Measurements from ENCODE around the gene RFX2.
"Not testable (repeated sequence)": the region's sequence is repeated elsewhere in the genome, so short reads cannot be mapped to it uniquely, and the experiment has no call there.

Gene RFX2

DNA sequence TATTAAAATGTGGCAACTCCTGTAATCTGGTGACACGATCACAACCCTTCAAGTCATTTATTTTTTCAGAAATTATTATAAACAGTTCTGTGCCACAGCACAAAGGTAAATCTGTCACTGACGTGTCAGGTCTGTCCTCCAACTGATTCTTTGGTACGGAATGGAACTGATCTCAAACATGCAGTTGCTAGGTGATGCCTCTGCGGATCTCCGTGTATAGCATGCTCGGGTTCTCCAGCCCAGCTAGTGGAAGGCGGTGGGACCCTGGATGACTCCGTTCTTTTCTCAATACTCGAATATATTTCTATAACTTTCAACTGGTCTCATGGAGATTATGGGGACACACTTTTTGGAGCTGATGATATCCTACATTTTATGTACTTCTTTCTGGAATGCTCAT, 143.4 kb downstream of the RFX2 start:
- no peak for DNase-seq (ENCODE audit: insufficient read length)
- TF ChIP-seq TAF1 (IDR thresholded peaks at IDR 0.05; ENCODE audit: borderline replicate concordance, low read depth, low read length) (no peak), POLR2A (IDR thresholded peaks at IDR 0.05; ENCODE audit: low read depth, low read length) (no peak), POLR2AphosphoS5 (IDR thresholded peaks at IDR 0.05; ENCODE audit: low read depth, low read length) (no peak)
- no peak for FAIRE-seq

DNA sequence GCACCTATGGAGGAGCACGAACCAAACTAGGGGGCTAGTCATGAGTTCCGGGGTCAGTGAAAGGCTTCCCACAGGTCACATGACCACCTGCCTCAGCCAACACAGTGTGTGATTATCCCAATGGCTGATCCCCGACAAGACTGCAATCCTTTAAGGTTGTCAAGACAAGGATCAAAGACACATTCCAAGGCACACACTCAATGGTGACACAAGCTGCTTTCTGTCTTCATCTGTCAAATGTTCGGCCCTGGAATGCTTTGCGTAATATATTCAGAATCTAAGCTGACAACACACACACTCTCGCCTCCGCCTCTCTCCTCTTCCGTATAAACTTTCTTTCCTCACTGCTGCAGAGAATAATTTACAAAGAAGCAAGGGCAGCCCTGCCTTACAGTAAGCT, 144.1 kb downstream of the RFX2 start:
- FAIRE-seq (no peak), DNase-seq (ENCODE audit: insufficient read length) (no peak)
- TF ChIP-seq POLR2A (IDR thresholded peaks at IDR 0.05; ENCODE audit: low read depth, low read length) (no peak), POLR2AphosphoS5 (IDR thresholded peaks at IDR 0.05; ENCODE audit: low read depth, low read length) (no peak), TAF1 (IDR thresholded peaks at IDR 0.05; ENCODE audit: borderline replicate concordance, low read depth, low read length) (no peak)

GRCh38 chr19:5964816-5965565, 145.3 kb downstream of the RFX2 start:
- TF ChIP-seq POLR2AphosphoS5 (IDR thresholded peaks at IDR 0.05; ENCODE audit: low read depth, low read length) (no peak), TAF1 (IDR thresholded peaks at IDR 0.05; ENCODE audit: borderline replicate concordance, low read depth, low read length) (no peak), POLR2A (IDR thresholded peaks at IDR 0.05; ENCODE audit: low read depth, low read length) (no peak)
- DNase-seq (ENCODE audit: insufficient read length), result no peak
- FAIRE-seq, result no peak

DNA sequence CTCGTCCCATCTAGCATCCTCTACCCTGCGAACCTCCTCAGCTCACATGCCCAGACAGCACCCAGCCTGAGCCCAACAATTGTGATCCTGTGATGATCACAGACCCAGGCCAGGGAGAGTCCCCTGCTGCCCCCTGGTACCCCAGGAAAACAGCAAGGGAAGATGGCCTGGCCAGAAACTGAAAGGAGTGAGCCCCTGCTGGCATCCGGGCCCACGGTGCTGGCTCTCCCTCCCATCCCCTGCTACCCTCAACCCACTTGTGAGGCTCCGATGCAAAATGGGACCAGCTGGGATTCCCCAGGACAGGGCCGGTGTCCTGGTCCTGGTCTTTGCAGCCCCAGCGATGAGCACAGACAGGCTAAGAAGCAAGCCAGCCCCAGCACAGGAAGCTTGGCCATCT, 146.4 kb downstream of the RFX2 start:
- no peak for FAIRE-seq
- TF ChIP-seq POLR2AphosphoS5 (IDR thresholded peaks at IDR 0.05; ENCODE audit: low read depth, low read length) (no peak), TAF1 (IDR thresholded peaks at IDR 0.05; ENCODE audit: borderline replicate concordance, low read depth, low read length) (no peak), POLR2A (IDR thresholded peaks at IDR 0.05; ENCODE audit: low read depth, low read length) (no peak)
- DNase-seq (ENCODE audit: insufficient read length), result no peak

GRCh38 chr19:5963259-5963658, 147.0 kb downstream of the RFX2 start:
- not testable (repeated sequence) for FAIRE-seq; DNase-seq (ENCODE audit: insufficient read length)

DNA sequence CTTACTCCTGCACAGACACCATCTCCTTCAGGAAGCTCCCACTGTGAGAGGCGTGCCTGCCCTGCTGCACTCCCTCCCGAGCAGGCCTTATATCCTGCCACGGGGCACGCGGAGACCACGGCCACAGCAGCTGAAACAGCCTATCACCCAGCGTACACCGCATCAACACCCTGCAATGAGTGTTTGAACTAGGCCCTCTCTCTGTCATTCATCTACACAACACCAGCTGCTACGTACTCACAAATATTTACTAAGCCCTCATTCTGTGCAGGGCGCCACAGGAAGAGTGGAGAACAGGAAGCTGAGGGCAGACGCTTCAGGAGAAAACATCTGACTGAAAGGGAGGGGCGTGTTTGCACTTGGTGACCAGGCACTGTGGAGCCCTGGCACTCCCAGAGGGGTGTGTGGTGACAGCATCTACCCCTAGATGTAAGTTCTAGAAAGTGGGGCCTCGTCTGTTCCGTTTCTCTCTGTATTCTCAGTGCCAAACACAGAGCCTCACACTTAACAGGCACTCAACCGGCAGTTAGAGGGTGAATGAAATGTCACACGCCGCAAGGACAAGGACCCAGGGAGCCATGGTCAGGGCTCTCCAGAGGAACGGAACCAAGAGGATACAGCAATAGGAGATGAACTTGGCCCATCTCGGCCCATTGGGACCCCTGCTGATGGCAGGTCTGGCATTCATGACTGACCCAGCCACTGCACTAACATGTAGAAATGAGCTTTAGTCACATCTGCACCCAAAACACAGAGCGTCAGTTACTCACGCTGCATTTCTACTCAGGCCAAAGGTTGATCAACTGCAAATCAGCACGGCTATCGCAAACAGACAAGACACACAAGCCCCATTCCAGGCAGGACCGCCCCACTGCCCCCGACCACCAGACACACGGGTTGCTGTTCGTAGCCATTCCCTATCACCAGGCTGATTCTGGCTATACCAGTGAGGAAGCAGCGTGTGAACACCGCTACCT, 148.0 kb downstream of the RFX2 start:
- no peak for FAIRE-seq
- DNase-seq (ENCODE audit: insufficient read length), result no peak
- TF ChIP-seq POLR2A (IDR thresholded peaks at IDR 0.05; ENCODE audit: low read depth, low read length) (no peak), POLR2AphosphoS5 (IDR thresholded peaks at IDR 0.05; ENCODE audit: low read depth, low read length) (no peak), TAF1 (IDR thresholded peaks at IDR 0.05; ENCODE audit: borderline replicate concordance, low read depth, low read length) (no peak)

- not testable (repeated sequence) for FAIRE-seq; DNase-seq (ENCODE audit: insufficient read length)
Observed at GRCh38 chr19:5961641-5961968, 148.7 kb downstream of the RFX2 start.

DNA sequence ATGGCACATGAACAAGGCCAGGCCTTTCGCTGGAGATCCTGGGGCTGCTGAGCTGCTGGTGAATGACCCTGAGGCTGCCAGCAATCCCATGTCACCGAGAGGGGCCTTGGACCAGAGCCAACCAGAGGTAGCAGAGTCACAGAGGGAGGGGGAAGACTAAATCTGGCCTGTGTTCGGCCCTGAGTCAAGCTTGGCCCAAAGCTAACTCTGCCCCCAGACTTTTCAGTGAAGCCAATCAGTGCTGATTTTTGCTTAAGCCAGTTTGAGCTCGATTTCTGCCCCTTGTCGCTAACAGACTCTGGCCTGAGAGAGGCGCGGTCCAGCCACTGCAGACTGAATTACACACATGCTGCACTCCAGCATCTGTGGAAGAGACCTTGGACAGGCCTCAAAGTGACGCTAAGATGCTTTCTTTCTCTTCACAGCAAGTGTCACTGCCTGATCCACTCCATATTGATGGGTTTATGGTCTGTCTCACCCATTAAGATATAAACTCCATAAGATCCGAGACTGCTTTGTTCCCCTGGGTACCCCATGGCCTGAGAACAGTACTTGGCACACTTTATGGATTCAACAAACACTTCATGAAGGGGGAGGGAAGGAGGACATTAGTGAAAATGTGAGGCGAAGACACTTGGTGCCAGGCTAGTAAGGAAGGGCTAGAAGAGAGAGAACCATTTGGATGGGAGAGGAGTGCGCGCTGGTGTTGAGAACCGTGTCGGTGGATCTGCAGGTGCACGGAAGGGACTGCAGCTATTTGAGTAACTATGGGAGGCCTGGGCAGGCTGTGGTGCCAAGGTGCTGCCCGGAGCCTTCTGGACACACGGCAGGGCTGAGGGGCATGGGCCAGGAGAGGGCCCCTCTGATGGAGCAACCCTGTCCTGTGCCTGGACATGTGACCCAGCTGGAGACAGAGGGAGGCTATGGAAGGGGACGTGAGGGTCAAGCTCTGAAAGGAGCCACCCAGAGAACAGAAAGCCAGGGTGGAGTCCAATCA, 150.0 kb downstream of the RFX2 start:
- FAIRE-seq, result no peak
- no peak for DNase-seq (ENCODE audit: insufficient read length)

DNA sequence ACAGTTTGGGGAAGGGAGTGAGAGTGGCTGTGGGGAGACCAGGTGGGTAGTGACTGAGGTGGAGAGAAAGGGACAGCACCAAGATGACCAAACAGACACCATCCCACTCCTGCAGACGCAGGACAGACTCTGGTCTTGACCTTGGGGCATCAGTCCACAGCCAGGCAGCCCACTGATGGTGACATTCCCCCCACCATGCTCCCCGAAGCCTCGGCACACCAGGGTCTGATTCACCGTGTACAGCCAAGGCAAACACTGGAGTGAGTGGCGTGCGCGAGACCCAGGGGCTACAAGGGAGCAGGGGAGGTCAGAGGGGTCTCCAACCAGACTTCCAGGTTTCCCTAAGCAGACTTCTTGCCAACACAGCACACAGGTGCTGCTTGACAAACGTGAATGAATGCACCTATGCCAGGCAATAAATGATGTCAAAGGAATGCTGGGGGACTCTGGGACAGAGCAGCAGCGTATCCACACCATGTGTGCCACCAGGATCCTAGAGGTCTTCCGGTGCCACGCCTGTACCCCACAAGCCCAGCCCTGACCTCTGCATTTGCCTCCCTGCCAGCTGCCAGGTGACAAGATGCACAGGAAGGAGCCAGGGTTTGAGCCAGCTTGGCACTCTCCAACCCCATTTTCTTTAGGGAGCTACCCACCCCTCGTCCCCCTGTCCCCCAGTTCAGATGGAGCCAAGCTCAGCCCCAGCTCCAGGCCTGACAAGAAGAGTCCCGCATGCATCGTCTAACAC, 150.9 kb downstream of the RFX2 start:
- TF ChIP-seq POLR2AphosphoS5 (IDR thresholded peaks at IDR 0.05; ENCODE audit: low read depth, low read length) (no peak), POLR2A (IDR thresholded peaks at IDR 0.05; ENCODE audit: low read depth, low read length) (no peak), TAF1 (IDR thresholded peaks at IDR 0.05; ENCODE audit: borderline replicate concordance, low read depth, low read length) (no peak)
- no peak for DNase-seq (ENCODE audit: insufficient read length)
- FAIRE-seq, result no peak

More for the DNA sequence above, 150.0 kb downstream of the RFX2 start:
- TF ChIP-seq POLR2A (IDR thresholded peaks at IDR 0.05; ENCODE audit: low read depth, low read length) (no peak), TAF1 (IDR thresholded peaks at IDR 0.05; ENCODE audit: borderline replicate concordance, low read depth, low read length) (no peak), POLR2AphosphoS5 (IDR thresholded peaks at IDR 0.05; ENCODE audit: low read depth, low read length) (no peak)

DNA sequence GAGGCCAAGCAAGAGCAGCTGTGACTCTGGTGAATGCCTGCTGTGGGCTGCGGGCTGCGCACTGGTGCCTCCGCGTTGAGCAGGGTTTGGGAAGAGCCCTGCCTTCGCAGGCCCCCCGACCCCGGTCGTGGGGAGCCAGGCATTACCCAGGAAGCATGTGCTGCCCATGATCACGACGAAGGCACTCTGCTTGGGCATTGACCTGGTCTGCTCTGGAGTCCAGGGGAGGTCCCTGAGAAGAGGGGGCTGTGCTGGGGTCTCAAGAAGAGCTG, 151.5 kb downstream of the RFX2 start:
- no peak for FAIRE-seq
- TF ChIP-seq TAF1 (IDR thresholded peaks at IDR 0.05; ENCODE audit: borderline replicate concordance, low read depth, low read length) (no peak), POLR2A (IDR thresholded peaks at IDR 0.05; ENCODE audit: low read depth, low read length) (no peak), POLR2AphosphoS5 (IDR thresholded peaks at IDR 0.05; ENCODE audit: low read depth, low read length) (no peak)
- DNase-seq (ENCODE audit: insufficient read length), result no peak
